Measurements from ENCODE around the gene PRKD1.

DNA sequence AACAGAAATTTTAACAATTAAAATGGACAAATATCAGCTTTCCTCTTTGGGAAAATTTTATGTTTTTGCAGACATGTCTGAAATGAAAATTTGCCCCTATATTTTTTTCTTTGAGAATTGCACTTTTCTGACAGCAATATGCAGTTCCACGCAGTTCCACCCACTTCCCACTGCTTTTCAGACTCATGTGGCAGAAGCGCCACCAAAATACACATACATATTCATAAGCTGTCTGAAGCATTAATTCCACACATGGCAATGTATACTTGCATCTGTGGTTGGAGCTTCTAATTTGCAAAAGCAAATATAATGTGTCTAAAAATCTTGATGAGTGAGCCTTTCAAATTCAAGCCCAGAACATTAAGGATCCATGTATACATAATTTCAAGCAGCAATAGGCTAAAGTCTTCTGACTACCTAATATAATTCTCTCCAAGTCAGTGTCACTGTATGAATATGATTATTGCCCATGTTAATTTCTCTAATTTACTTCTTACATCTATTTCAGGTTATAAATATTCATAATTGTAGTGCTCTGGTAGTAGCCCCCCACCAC lies 129.5 kb downstream of the PRKD1 start:
- TF ChIP-seq EZH2phosphoT487 (IDR thresholded peaks at IDR 0.05; ENCODE audit: low read depth), result no peak
- TF ChIP-seq, protein P1, sequence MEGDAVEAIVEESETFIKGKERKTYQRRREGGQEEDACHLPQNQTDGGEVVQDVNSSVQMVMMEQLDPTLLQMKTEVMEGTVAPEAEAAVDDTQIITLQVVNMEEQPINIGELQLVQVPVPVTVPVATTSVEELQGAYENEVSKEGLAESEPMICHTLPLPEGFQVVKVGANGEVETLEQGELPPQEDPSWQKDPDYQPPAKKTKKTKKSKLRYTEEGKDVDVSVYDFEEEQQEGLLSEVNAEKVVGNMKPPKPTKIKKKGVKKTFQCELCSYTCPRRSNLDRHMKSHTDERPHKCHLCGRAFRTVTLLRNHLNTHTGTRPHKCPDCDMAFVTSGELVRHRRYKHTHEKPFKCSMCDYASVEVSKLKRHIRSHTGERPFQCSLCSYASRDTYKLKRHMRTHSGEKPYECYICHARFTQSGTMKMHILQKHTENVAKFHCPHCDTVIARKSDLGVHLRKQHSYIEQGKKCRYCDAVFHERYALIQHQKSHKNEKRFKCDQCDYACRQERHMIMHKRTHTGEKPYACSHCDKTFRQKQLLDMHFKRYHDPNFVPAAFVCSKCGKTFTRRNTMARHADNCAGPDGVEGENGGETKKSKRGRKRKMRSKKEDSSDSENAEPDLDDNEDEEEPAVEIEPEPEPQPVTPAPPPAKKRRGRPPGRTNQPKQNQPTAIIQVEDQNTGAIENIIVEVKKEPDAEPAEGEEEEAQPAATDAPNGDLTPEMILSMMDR (IDR thresholded peaks at IDR 0.05; ENCODE audit: low read depth, low read length), result no peak
